NCI-H1694 (cell line): ENCODE data around the gene TMEM130.

Experiments
- DNase-seq: peaks from one replicate; lab custom pipeline; 2025; lab: John Stamatoyannopoulos, UW

TMEM130 gene

DNA sequence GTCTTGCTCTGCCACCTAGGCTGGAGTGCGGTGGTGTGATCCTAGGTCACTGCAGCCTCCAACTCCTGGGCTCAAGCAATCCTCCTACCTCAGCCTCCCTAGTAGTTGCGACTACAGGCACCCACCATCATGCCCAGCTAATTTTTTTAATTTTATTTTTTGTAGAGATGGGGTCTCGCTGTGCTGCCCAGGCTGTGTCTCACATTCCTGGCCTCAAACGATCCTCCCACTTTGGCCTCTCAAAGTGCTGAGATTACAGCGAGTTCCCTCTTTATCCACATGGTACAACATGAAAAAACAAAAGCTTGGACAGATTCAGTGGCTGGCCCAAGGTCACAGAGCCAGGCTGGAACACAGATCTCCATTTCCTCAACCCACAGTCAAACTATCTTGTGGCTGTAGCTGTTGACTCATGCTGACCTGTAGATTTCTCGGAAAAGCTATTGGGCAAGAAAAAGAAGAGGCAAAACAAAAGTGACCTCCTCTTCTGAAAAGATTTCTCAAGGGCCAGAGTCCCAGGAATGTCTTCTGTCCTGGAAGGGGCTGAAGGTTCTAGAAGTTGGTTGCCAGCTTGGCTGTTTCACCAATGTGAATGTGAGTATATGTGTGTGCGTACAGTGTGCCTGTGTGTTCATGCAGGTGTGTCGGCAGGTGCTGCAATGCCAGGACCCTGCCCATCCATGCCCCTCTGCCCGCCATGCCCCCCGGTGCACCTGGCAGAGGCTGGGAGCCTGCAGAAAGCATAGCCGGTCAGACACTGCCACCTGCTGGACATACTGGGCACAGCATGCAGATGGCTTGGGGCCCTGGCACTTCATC lies 28.4 kb downstream of the TMEM130 start:
- DNase-seq = peak; percentile 59

- DNase-seq = no peak
Measured at GRCh38 chr7:98840722-98841121, 29.1 kb downstream of the TMEM130 start.

- DNase-seq = no peak
Measured at GRCh38 chr7:98840096-98840495, 29.7 kb downstream of the TMEM130 start.

DNA sequence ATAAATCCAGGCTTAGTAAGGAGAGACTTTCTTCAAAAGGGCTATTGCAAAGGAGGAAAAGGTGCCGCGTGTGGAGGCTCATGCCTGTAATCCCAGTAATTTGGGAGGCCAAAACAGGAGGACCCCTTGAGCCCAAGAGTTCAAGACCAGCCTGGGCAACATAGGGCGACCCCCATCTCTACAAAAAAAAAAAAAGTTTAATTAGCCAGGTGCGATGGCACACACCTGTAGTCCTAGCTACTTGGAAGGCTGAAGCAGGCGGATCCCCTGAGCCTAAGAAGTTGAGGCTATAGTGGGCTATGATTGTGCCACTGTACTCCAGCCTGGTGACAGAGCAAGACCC lies 32.2 kb downstream of the TMEM130 start:
- no peak for DNase-seq

DNA sequence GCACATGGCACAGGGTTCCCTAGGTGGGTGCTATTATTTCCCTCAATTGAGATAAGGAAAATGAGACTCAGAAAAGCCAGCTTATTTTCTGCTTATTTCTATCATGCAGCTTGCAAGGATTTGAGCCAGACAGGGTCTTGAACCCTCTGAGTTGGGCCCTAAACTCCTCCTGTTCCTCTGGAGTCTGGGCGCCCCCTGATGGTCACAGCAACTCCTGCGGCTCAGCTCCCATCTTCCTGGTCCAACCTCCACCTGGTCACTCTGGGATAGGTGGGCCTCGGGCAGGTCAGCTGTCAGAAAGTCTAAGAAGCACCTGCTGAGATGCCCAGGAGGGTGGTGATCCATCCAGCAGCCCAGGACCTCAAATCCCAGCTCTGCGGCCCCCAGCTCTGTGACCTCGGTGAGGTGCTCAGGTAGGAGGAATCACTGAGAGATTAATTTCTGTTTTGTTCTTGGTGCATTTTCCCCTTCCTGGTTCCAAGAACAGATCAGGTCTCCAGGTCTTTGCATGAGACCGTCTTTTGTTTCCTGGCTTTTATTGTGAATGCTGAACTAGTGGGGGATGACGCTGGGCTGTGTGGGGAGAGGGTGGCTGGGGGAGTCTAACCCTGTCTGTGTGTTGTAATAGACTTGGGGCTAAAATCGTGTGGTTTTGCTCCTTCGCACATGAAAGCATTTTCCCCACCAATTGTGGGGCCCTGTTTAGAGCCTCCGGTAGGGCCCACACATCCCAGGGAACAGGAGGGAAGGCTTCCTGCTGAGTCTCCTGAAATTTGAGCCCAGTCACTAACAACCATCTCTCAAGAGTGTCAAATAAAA lies 32.8 kb downstream of the TMEM130 start:
- peak; percentile 64 for DNase-seq

DNA sequence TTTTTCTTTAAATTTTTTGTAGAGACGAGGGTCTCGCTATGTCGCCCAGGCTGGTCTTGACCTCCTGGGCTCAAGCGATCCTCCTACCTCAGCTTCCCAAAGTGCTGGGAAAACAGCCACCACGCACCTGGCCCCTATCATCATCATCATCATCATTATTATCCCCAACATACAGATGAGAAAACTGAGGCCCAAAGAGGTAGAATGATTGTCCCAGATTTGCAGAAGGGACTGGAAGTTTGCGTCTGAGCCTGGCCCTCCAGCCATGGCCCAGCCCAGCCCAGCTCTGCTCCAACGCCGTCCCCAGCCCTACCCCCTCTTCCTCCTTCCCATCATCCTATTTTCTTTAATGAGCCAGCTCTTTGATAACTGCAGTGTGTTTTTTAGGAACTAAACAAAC lies 34.9 kb downstream of the TMEM130 start:
- DNase-seq = no peak

- no peak for DNase-seq
Measured at GRCh38 chr7:98833022-98833421, 36.8 kb downstream of the TMEM130 start.

DNA sequence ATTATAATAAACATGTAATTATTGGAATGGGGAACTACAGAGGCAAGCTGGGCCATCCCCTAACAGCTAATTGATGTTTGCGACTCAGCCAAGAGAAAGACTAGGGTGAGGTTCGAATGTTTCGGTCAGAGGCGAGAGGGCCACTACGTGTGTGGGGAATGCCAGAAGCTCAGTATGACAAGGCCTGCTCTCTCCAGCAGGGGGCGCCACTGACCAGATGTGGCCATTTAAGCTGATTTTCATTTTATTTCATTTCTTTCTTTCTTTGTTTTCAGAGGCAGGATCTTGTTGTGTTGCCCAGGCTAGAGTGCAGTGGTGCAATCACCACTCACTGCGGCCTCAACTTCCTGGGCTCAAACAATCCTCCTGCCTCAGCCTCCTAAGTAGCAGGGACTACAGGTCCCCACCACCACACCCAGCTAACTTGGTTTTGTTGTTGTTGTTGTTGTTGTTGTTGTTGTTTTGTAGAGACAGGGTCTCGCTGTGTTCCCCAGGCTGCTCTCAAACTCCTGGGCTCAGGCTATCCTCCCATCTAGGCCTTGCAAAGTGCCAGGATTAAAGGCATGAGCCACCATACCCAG lies 38.1 kb downstream of the TMEM130 start:
- no peak for DNase-seq

GRCh38 chr7:98830972-98831548 lies 38.8 kb downstream of the TMEM130 start:
- DNase-seq = no peak

DNA sequence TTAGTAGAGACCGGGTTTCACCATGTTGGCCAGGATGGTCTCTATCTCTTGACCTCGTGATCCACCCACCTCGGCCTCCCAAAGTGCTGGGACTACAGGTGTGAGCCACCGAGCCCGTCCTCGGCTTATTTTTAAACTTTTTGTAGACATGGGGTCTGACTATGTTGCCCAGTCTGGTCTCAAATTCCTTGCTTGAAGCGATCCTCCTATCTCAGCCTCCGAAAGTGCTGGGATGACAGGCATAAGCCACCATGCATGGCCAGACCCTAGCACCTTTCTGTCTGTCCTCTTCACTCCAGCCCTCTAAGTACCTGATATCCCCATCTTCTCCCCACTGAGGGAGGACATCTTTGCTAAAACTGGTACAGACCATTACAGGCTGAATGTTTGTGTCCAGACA lies 41.4 kb downstream of the TMEM130 start:
- no peak for DNase-seq

DNA sequence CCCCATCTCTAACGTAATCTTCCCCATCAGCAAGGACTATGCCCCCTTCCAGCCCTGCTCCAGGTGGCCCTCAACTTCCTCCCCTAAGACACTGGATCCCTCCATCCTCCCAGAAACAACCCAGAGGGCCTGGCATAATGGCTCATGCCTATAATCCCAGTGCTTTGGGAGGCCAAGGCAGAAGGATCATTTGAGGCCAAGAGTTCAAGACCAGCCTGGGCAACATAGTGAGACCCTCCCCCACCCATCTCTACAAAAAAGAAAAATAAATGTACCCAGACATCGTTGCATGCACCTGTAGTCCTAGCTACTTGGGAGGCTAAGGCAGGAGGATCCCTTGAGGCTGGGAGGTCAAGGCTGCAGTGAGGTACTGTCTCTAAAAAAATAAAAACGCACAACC lies 42.6 kb downstream of the TMEM130 start:
- no peak for DNase-seq

DNA sequence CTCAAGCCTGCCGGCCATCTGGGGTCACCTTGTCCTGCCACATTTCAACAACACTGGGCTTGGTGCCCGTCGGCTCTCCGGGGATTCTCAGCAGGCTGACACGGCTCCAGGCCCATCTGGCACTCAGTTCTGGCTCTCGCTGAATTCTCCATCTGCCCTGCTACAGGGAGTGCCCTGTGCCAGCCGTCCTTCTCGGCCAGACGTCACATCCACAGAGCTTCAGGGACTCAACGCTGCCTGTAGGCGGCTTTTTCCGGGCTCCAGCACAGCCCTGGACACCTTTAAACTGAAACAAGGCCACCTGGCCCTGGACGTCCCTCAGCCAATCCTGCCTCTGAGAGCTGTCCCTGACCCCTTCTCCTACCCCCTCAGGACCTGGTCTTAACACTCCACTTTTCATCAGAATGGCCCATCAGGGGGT lies 43.0 kb downstream of the TMEM130 start:
- peak; percentile 98 for DNase-seq

GRCh38 chr7:98826387-98826786 lies 43.4 kb downstream of the TMEM130 start:
- DNase-seq = no peak

GRCh38 chr7:98823226-98823625 lies 46.6 kb downstream of the TMEM130 start:
- no peak for DNase-seq

DNA sequence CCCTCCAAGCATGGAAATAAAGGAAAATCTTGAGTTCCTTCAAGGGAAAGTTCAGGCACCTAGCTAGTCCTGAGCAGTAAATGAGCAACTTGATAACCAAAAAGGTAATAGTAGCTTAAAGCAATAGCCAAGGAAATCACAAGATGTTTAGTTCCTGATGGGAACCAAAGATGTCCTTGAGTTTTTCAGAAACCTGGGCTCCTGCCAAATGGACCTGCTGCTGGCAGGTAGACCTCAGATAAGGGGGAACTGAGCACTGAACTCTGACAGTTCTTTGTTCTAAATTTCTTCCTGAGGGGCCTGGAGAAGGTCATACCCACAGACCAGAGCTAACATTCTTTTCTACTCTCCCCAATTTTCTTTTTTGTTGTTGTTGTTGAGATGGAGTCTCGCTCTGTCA lies 48.5 kb downstream of the TMEM130 start:
- no peak for DNase-seq

- DNase-seq = no peak
Measured at GRCh38 chr7:98816967-98817710, 52.7 kb downstream of the TMEM130 start.

GRCh38 chr7:98816241-98816640 lies 53.6 kb downstream of the TMEM130 start:
- no peak for DNase-seq

DNA sequence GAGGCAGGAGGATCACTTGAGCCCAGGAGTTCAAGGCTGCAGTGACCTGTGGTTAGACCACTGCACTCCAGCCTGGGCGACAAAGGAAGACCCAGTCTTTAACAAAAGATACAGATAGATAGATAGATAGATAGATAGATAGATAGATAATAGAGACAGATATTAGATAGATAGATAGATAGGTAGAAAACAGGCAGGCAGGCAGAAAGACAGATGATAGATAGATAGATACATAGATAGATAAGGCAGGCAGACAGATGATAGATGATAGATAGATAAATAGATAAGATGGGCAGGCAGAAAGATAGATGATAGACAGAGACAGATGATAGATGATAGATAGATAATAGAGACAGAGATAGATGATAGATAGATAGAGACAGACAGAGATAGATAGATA lies 54.5 kb downstream of the TMEM130 start:
- DNase-seq = no peak

DNA sequence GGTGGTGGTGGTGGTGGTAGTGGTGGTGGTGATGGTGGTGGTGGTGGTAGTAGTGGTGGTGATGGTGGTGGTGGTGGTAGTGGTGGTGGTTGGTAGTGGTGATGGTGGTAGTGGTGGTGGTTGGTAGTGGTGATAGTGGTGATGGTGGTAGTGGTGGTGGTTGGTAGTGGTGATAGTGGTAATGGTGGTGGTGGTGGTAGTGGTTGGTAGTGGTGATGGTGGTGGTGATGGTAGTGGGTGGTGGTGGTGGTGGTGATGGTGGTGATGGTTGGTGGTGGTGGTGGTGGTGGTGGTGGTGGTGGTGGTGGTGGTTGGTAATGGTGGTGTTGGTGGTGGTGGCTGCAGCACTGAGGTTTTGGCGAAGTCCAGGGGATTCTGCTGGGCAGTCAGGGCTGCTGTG lies 58.5 kb downstream of the TMEM130 start:
- DNase-seq = no peak

DNA sequence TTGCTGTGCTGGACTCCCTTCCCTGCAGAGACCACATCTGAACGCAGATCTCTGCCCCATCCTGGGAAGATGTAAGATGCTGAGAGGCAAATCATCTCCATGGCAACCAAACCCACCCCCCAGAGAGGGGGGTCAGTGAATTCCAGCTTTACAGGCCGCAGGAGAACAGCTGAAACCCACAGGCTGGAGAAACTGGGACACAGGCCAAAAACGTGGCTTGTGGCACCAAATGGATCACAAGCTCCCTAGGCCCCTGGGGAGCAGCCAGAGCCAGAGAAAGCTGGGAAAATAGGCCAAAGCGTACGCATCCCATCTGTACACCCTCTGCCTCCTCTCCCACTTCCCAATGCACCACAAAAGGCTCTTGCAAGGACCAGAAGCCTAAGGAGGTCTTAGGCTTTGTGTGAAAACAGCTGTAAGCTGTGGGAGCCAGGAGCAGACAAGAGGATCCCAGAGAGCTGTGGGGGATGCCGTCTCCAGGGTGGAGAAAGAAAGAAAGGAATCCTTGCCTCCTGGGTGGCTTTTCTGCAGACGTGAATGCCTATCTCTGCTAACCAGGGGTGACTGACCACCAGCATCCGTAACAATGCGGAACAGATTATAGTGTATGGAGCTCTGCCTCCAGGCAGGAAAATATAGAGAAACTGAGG lies 59.5 kb downstream of the TMEM130 start:
- peak; percentile 98 for DNase-seq

DNA sequence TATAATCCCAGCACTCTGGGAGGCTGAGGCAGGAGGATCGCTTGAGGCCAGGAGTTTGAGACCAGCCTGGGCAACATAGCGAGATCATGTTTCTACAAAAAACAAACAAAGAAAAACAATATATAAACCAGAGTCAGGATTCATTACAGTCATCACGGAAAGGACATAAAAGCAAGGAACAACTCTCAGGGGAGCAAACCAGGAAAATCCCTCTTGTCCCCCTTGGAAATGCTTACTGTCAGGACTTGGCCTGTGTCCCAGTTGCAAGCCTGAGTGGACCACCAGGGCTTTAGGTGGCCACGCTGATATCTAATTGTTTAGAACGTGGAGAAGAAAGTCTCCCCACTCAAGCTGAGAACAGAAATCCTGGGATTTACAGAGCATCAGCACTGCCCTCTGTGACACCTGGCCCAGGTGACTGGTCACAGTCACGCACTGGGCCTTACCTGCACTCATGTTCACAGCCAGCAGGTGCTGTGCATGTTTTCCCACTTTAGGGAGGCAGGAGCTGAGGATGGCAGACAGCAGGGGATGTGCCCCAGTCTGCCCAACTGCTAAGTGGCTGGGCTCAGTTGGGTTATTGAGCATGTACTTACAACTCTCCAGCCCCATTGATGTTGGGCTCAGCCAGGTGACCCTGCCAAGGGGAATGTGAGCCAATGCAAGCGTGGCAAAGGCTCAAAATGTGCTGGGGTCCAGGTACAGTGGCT lies 60.9 kb downstream of the TMEM130 start:
- DNase-seq = no peak
